GM20000 (cell line): ENCODE measurements around the gene SHISAL2A.

Experiments
- DNase-seq: peaks from one replicate; pipeline ENCODE4 v3.0.0; 2012; ENCODE audit warnings: low spot score
- CTCF ChIP-seq: IDR thresholded peaks from 2 replicates; pipeline ENCODE4 v1.5.1; 2012; ENCODE audit warnings: mild to moderate bottlenecking, control low read depth; ENCODE audit errors: extremely low read depth, missing control alignments

Gene SHISAL2A

GRCh38 chr1:52651904-52652303 is 18.9 kb downstream of the SHISAL2A start:
- no peak for TF ChIP-seq CTCF
- DNase-seq: no peak

- DNase-seq: no peak
- TF ChIP-seq CTCF: no peak
Measured at GRCh38 chr1:52653207-52653849, 20.4 kb downstream of the SHISAL2A start.

- no peak for DNase-seq
- TF ChIP-seq CTCF: no peak
Measured at GRCh38 chr1:52654063-52654462, 21.1 kb downstream of the SHISAL2A start.

DNA sequence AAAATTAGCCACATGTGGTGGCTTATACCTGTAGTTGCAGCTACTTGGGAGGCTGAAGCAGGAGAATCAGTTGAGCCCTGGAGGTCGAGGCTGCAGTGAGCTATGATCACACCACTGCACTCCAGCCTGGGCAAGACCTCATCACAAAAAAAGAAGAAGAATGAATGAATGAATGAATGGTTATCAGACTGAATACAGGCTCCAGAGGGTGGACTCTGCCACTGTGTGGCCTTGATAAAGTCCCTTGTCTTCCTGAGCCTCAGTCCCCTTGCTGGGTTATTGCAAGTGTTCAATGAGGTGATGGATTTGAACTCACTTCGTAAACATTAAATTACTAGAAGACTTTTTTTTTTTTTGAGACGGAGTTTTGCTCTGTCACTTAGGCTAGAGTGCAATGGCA is 24.7 kb downstream of the SHISAL2A start:
- no peak for DNase-seq
- no peak for TF ChIP-seq CTCF

DNA sequence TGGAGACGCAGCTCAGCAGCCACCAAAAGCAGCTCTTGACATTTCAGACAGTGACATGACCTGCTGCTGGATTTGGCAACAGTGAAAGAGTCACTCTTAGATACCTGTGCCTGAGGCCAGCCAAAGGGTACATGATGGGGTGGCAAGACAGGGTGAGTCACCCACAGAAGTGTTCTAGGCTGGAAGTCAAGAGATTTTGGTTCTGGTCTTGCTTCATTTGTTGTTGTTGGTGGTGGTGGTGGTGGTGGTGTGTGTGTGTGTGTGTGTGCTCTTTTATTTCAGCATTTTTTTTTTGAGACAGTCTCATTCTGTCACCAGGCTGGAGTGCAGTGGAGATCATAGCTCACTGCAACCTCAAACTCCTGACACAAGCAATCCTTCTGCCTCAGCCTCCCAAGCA is 25.8 kb downstream of the SHISAL2A start:
- TF ChIP-seq CTCF: no peak
- no peak for DNase-seq

DNA sequence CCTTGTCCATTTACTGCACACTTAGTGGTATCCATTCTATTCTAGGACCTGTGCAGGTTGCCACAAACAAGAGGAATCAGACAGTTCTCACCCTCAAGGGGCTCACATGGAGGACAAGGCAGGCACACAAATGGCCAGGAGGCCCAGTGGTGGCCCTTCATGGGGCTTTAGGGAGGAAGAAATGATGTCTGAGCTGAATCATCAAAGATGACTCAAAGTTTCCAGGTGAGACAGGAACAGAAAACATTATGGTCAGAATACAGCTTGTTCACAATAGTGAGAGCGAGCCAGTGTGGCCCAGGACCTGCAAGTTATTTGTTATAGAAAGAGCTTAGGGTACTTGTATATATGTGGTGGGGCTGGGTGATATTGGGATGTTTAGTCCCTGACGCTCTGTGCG is 26.4 kb downstream of the SHISAL2A start:
- peak; percentile 64 for DNase-seq
- no peak for TF ChIP-seq CTCF

DNA sequence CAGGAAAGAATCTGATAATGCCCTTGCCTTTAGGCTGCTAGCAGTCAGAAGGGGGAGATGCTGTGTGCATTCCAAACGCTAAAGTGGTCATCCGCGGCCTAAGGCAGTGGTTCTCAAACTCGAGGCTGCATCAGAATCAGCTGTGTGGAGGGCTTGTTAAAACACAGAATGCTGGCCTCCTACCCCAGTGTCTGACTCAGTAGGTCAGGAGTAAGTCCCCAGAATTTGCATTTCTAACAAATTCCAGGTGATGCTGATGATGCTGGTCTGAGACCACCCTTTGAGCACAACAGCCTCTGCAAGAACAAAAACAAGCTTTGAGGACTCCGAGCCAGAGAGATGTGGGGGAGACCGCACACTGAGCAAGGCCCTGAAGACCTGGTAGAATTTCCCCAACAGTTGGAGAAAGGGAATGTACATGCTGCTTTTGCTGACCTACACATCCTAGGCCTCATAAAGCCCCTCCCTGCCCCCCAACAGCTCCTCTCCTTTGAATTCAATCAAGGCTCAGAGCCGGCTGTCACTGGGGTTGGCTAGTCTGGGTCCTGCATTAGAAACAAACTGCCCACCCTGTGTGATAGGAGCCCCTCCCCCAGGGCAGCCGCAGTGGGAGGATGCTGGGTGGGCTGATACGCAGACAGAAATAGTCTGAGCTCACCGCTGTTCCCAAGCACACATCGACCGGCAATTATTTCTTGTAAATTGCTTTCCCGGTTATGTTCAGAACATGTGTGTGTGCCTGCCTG is 27.1 kb downstream of the SHISAL2A start:
- no peak for TF ChIP-seq CTCF
- no peak for DNase-seq
